Measurements from ENCODE around the gene SMR3A. TPM values are rescaled to one million over a fixed set of nuclear protein-coding genes. Genes with fewer than 3 reads are reported as not detected.

SMR3A gene
- total RNA-seq = not detected

GRCh38 chr4:70360460-70360859 lies at the start of gene SMR3A:
TSS of gene SMR3A (plus strand) at chr4:70360760. CDS start at chr4:70362116, 1,356 bp downstream.
- H3K27me3 ChIP-seq = no peaks in the 10 kb centered on the region
- DNase-seq = no peak
- H3K27ac ChIP-seq = no peak within 1 kb of the TSS
- intact Hi-C loops (cut with DNase I; ENCODE audit: low total_unique reads) = no loop called here
- no peak within 1 kb of the TSS for H3K4me3 ChIP-seq
- H3K36me3 ChIP-seq = no peaks in the 10 kb centered on the region
- no peaks in the 10 kb centered on the region for H3K4me1 ChIP-seq
- TF ChIP-seq POLR2A (IDR thresholded peaks at IDR 0.05) = no peak
- TF ChIP-seq CTCF (IDR thresholded peaks at IDR 0.05) = no peak
- no peaks in the 10 kb centered on the region for H3K9me3 ChIP-seq

- no peak for DNase-seq
- H3K36me3 ChIP-seq = no peaks in the 10 kb centered on the region
- no peaks in the 10 kb centered on the region for H3K9me3 ChIP-seq
- H3K27me3 ChIP-seq = no peaks in the 10 kb centered on the region
- H3K4me1 ChIP-seq = no peaks in the 10 kb centered on the region
- H3K4me3 ChIP-seq = no peak overlapping the region
- TF ChIP-seq POLR2A (IDR thresholded peaks at IDR 0.05) (no peak), CTCF (IDR thresholded peaks at IDR 0.05) (no peak)
- no peak overlapping the region for H3K27ac ChIP-seq
- intact Hi-C loops (cut with DNase I; ENCODE audit: low total_unique reads) = no loop called here
These were observed 46.8 kb upstream of the SMR3A start for GRCh38 chr4:70313736-70314135.

- no peak overlapping the region for H3K27ac ChIP-seq
- H3K9me3 ChIP-seq = no peaks in the 10 kb centered on the region
- no peak overlapping the region for H3K4me3 ChIP-seq
- no peaks in the 10 kb centered on the region for H3K36me3 ChIP-seq
- H3K4me1 ChIP-seq = no peaks in the 10 kb centered on the region
- no peak for DNase-seq
- TF ChIP-seq POLR2A (IDR thresholded peaks at IDR 0.05) (no peak), CTCF (IDR thresholded peaks at IDR 0.05) (no peak)
- H3K27me3 ChIP-seq = no peaks in the 10 kb centered on the region
- intact Hi-C loops (cut with DNase I; ENCODE audit: low total_unique reads) = no loop called here
These were observed 44.6 kb upstream of the SMR3A start for GRCh38 chr4:70315928-70316327.

- H3K27me3 ChIP-seq = no peaks in the 10 kb centered on the region
- no peak overlapping the region for H3K4me3 ChIP-seq
- no peaks in the 10 kb centered on the region for H3K4me1 ChIP-seq
- H3K36me3 ChIP-seq = no peaks in the 10 kb centered on the region
- no peak overlapping the region for H3K27ac ChIP-seq
- H3K9me3 ChIP-seq = no peaks in the 10 kb centered on the region
- intact Hi-C loops (cut with DNase I; ENCODE audit: low total_unique reads) = no loop called here
- TF ChIP-seq POLR2A (IDR thresholded peaks at IDR 0.05) = no peak
- TF ChIP-seq CTCF (IDR thresholded peaks at IDR 0.05) = no peak
- no peak for DNase-seq
These were observed 34.5 kb upstream of the SMR3A start for GRCh38 chr4:70326052-70326451.

GRCh38 chr4:70334681-70335080 lies 25.9 kb upstream of the SMR3A start, which contains the start of gene CABS1:
TSS of gene CABS1 (plus strand) at chr4:70334981. CDS start at chr4:70335040, 59 bp downstream.
- H3K36me3 ChIP-seq = no peaks in the 10 kb centered on the region
- TF ChIP-seq POLR2A (IDR thresholded peaks at IDR 0.05) (no peak), CTCF (IDR thresholded peaks at IDR 0.05) (no peak)
- no peak for DNase-seq
- intact Hi-C loops (cut with DNase I; ENCODE audit: low total_unique reads) = no loop called here
- no peak within 1 kb of the TSS for H3K27ac ChIP-seq
- no peak within 1 kb of the TSS for H3K4me3 ChIP-seq
- H3K27me3 ChIP-seq = no peaks in the 10 kb centered on the region
- H3K4me1 ChIP-seq = no peaks in the 10 kb centered on the region
- no peaks in the 10 kb centered on the region for H3K9me3 ChIP-seq

Measured in uterus (tissue), 4 donors.